Measurements from ENCODE around the gene FBXW8. TPM values are rescaled to one million over a fixed set of nuclear protein-coding genes. Genes with fewer than 3 reads are reported as not detected.

The FBXW8 gene
- total RNA-seq, 1 experiment from 2014 or later = 24.2 TPM

- Mint-ChIP-seq H3K4me3 (ENCODE audit: unreplicated experiment) (no peak overlapping the region), H3K4me1 (ENCODE audit: insufficient read depth, unreplicated experiment) (no peaks in the 10 kb centered on the region), H3K36me3 (ENCODE audit: insufficient read depth, unreplicated experiment) (peaks cover 41% of the 10 kb centered on the region), H3K9me3 (ENCODE audit: unreplicated experiment) (no peaks in the 10 kb centered on the region), H3K27ac (ENCODE audit: low read depth, unreplicated experiment) (no peak overlapping the region), H3K27me3 (ENCODE audit: insufficient read depth, unreplicated experiment) (no peaks in the 10 kb centered on the region)
- TF ChIP-seq, protein P1, sequence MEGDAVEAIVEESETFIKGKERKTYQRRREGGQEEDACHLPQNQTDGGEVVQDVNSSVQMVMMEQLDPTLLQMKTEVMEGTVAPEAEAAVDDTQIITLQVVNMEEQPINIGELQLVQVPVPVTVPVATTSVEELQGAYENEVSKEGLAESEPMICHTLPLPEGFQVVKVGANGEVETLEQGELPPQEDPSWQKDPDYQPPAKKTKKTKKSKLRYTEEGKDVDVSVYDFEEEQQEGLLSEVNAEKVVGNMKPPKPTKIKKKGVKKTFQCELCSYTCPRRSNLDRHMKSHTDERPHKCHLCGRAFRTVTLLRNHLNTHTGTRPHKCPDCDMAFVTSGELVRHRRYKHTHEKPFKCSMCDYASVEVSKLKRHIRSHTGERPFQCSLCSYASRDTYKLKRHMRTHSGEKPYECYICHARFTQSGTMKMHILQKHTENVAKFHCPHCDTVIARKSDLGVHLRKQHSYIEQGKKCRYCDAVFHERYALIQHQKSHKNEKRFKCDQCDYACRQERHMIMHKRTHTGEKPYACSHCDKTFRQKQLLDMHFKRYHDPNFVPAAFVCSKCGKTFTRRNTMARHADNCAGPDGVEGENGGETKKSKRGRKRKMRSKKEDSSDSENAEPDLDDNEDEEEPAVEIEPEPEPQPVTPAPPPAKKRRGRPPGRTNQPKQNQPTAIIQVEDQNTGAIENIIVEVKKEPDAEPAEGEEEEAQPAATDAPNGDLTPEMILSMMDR (IDR thresholded peaks at IDR 0.05; ENCODE audit: unreplicated experiment) = no peak
- DNase-seq (ENCODE audit: unreplicated experiment) = no peak
- POLR2A ChIA-PET = no interaction called here
- BruUV-seq (replicated peaks) = no TSS peak
- CTCF ChIA-PET = no interaction called here
- intact Hi-C loops (cut with micrococcal nuclease) = no loop called here
Measured at GRCh38 chr12:116962783-116963356, 52.1 kb downstream of the FBXW8 start.

- TF ChIP-seq, protein P1 (IDR thresholded peaks at IDR 0.05; ENCODE audit: unreplicated experiment) = no peak
- Mint-ChIP-seq H3K27me3 (ENCODE audit: insufficient read depth, unreplicated experiment) (no peaks in the 10 kb centered on the region), H3K4me1 (ENCODE audit: insufficient read depth, unreplicated experiment) (no peaks in the 10 kb centered on the region), H3K9me3 (ENCODE audit: unreplicated experiment) (no peaks in the 10 kb centered on the region), H3K36me3 (ENCODE audit: insufficient read depth, unreplicated experiment) (peaks cover 50% of the 10 kb centered on the region), H3K4me3 (ENCODE audit: unreplicated experiment) (no peak overlapping the region), H3K27ac (ENCODE audit: low read depth, unreplicated experiment) (no peak overlapping the region)
- no TSS peak for BruUV-seq (replicated peaks)
- POLR2A ChIA-PET = no interaction called here
- intact Hi-C loops (cut with micrococcal nuclease) = no loop called here
- no peak for DNase-seq (ENCODE audit: unreplicated experiment)
- CTCF ChIA-PET = interaction anchor here (0.6 kb wide), 1 partner anchor 147 kb away, joined by 3 read pairs; no protein-coding TSS in a partner anchor
Measured at GRCh38 chr12:116964054-116965050, 53.6 kb downstream of the FBXW8 start.

DNA sequence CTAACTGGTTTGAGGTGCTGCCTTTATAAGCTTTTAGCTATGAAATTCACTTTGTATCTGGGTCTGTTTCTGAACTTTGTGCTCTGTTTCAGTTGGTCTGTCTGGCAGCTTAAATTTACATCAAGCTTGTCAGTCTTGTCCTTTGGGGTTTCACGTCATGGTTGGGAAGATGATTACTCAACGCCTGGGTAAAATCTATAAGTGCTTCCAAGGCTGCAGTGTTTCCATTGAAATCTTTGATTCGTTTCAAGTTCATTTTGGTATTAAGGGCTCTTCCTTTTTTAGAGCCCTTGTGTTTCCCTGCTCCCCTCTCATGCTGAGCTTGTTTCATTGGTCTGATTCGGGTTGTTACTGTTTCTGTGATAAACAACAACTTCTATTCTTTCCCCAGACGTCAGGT lies 58.2 kb downstream of the FBXW8 start:
- TF ChIP-seq, protein P1 (IDR thresholded peaks at IDR 0.05; ENCODE audit: unreplicated experiment) = no peak
- H3K36me3 Mint-ChIP-seq (ENCODE audit: insufficient read depth, unreplicated experiment) = peaks cover 72% of the 10 kb centered on the region
- no peak overlapping the region for H3K27ac Mint-ChIP-seq (ENCODE audit: low read depth, unreplicated experiment)
- no peaks in the 10 kb centered on the region for H3K4me1 Mint-ChIP-seq (ENCODE audit: insufficient read depth, unreplicated experiment)
- intact Hi-C loops (cut with micrococcal nuclease) = no loop called here
- DNase-seq (ENCODE audit: unreplicated experiment) = no peak
- no peak overlapping the region for H3K4me3 Mint-ChIP-seq (ENCODE audit: unreplicated experiment)
- ChIA-PET POLR2A (interaction anchor here (0.6 to 0.7 kb wide), 2 partner anchors 9 to 31 kb away, joined by 3 to 4 read pairs; no protein-coding TSS in a partner anchor), CTCF (interaction anchor here (0.9 kb wide), 1 partner anchor 22 kb away, joined by 4 read pairs; no protein-coding TSS in a partner anchor)
- no TSS peak for BruUV-seq (replicated peaks)
- H3K27me3 Mint-ChIP-seq (ENCODE audit: insufficient read depth, unreplicated experiment) = no peaks in the 10 kb centered on the region
- no peaks in the 10 kb centered on the region for H3K9me3 Mint-ChIP-seq (ENCODE audit: unreplicated experiment)

Data from MCF 10A (cell line).